ENCODE measurements around the gene MGAT4C.

MGAT4C gene

DNA sequence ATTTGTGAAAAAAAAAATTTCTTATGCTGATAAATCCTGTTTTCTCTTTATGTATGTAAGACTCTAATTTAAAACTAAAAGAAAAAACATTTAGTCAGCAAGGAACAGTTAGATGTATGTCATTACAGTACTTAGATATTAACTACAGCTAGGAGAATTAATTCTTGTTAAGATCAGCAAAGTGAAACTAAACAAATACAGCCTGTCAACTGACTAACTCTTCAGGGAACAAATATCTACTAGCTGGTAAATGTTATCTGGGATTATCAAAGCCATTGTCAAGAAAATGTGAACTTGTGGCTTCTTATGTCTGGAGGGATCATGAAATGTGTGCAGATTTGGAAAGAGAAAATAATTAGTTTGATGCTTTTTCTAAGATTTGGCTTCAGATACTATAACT lies 27.5 kb downstream of the MGAT4C start:
- no peak for DNase-seq (ENCODE audit: low read depth)

GRCh38 chr12:86226481-86226880 lies 29.7 kb downstream of the MGAT4C start:
- DNase-seq (ENCODE audit: low read depth) = no peak

GRCh38 chr12:86216591-86216990 lies 39.6 kb downstream of the MGAT4C start:
- no peak for DNase-seq (ENCODE audit: low read depth)

- no peak for DNase-seq (ENCODE audit: low read depth)
Observed at GRCh38 chr12:86213012-86213411, 43.2 kb downstream of the MGAT4C start.

- DNase-seq (ENCODE audit: low read depth) = no peak
Observed at GRCh38 chr12:86198696-86199444, 57.3 kb downstream of the MGAT4C start.

DNA sequence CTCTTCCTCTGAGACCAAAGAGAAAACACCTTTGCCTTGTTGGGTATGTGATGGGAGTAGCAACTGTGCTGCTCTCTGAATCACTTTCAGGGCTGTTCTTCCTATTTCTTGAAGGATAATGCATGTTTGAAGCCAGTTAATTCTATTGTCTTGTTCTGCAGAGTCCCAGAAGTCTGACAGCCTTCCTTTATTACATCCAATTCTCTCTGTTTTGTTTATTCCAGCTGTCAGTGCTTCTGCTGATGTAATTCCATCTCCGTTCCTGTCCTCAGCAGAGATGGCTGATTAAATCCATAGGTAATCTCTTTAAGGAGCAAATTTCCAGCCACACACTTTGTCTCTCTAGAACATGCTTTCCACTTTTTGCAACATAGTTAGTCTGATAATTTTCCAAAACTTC lies 59.7 kb downstream of the MGAT4C start:
- no peak for DNase-seq (ENCODE audit: low read depth)

- DNase-seq (ENCODE audit: low read depth) = no peak
Observed at GRCh38 chr12:86194721-86195120, 61.5 kb downstream of the MGAT4C start.

GRCh38 chr12:86193931-86194330 lies 62.3 kb downstream of the MGAT4C start:
- no peak for DNase-seq (ENCODE audit: low read depth)

- no peak for DNase-seq (ENCODE audit: low read depth)
Observed at GRCh38 chr12:86188226-86188625, 68.0 kb downstream of the MGAT4C start.

DNA sequence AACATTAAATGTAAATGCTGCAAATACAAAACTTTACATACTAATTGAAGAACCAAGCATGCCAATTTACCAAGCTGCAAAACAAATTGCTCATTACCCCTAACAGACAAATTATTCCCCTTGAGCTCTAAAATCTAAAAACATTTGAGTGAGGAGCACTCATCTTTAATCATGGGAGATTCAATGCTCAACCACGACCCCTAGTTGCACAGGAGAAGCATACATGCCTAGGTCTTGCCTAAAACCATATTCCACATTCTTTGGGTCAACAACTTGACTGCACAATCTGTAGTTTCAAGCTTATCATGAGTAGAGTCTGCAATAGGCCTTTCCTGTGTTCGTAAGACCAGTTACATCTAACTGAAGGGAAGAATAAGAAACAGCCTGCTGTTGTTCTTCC lies 69.7 kb downstream of the MGAT4C start:
- no peak for DNase-seq (ENCODE audit: low read depth)

GRCh38 chr12:86179855-86180254 lies 76.3 kb downstream of the MGAT4C start:
- no peak for DNase-seq (ENCODE audit: low read depth)

GRCh38 chr12:86174188-86174587 lies 82.0 kb downstream of the MGAT4C start:
- DNase-seq (ENCODE audit: low read depth) = no peak

- DNase-seq (ENCODE audit: low read depth) = no peak
Observed at GRCh38 chr12:86172913-86173443, 83.2 kb downstream of the MGAT4C start.

DNA sequence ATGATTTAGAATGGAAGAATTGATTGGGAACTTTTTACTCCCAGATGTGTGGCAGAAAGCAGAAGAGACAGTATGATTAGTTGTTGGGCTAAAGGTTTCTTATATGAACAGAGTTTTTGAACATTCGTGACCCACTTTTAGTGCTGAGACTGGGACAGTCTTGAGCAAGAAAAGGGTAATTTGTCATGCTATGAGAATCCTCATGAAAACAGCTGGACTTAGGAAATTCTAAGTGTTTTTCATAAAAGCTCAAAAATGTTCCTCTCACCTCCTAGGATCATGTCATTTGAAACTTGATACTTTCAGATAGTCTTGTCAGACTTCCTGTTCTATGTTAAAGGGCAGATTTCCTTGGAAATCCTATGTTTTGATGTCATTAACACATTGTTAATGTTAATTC lies 86.1 kb downstream of the MGAT4C start:
- DNase-seq (ENCODE audit: low read depth) = no peak

GRCh38 chr12:86158956-86159355 lies 97.2 kb downstream of the MGAT4C start:
- no peak for DNase-seq (ENCODE audit: low read depth)

- DNase-seq (ENCODE audit: low read depth) = no peak
Observed at GRCh38 chr12:86154620-86155019, 101.6 kb downstream of the MGAT4C start.

DNA sequence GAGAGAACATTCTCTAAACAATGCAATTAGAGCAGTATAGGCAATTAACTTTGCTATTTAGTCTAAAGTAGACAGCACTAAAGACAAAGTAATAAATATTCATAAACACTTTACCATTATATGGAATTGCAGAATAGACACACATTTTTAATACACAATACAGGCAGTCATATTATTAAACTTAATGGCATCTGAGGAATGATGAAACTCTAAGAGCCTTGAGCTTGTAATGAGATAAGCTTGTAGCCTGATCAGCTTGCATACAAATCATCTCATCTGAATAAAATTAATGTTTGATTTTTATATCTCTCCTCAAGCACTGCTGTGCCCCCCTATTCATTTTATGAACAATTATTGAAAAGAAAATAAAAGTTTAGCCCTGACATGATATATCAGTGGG lies 107.6 kb downstream of the MGAT4C start:
- no peak for DNase-seq (ENCODE audit: low read depth)

DNA sequence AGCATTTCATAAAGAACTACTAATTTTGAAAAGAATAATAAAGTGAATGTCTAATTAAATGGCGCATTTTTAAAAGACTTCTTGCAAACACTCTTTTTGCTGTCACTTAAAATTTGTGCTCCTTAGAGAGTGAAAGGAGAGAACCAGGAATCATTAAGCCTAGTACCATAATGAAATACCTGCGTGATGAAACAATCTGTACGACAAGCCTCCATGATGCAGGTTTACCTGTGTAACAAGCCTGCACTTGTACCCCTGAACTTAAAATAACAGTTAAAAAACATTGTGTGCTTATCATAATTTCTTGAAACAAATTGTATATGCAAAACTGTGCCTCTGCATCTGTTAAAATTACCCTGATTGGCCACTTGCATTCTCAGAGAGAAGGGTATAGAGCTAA lies 108.1 kb downstream of the MGAT4C start:
- no peak for DNase-seq (ENCODE audit: low read depth)

DNA sequence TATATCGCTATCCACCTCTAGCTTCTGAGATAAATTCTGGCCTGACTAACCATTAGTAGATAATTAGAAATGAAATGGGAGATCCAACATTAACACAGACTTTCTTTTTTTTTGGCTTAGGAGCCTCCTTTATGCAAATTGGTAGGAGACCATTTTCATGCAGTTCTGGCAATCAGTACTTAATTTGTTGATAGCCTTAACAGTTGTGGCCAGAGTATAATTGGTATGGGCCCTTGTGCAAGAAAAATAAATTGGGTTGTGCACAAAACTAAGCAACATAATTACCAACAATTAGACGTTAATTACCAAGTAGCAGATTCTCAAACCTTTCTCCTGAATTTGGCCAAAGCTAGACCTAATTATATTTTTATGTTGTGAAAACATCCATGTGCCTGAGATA lies 111.0 kb downstream of the MGAT4C start:
- no peak for DNase-seq (ENCODE audit: low read depth)

- no peak for DNase-seq (ENCODE audit: low read depth)
Observed at GRCh38 chr12:86143162-86143561, 113.0 kb downstream of the MGAT4C start.

DNA sequence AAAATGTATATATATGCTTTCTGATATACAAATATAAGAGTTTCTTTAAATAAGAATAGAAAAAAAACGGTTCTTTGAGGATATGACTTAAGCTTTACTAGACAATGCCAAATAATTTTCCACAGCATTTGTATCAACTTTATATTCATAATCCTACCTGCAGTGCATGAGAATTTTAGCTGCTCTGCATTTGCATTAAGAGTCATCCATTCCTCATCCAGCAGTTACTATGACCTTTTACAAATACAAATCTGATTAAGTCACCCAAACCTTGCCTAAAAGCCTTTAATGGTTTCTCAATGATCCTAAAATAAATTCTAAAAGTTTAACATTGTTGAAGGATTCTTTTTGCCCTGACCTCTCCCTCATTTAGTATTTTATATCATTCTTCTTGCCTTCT lies 116.5 kb downstream of the MGAT4C start:
- DNase-seq (ENCODE audit: low read depth) = no peak

- DNase-seq (ENCODE audit: low read depth) = no peak
Observed at GRCh38 chr12:86138770-86139169, 117.4 kb downstream of the MGAT4C start.

DNA sequence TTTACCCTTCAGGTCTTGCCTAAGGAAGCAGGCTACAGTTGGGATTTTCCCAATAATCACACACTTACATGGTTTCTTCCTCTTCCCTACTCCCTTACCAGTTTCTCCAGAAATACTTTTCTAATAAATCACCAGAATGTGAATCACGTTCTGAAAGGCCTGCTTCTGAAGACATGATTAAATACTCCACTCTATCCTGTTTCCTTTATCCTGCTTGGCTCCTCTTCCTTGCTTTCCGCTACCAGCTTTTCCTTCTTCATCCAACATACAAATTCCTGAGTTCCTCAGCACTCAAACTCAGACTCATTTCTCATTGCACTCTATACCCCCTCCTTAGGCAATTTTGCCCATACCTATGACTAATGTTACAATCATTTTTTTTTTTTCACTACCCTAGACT lies 118.3 kb downstream of the MGAT4C start:
- DNase-seq (ENCODE audit: low read depth) = no peak

DNA sequence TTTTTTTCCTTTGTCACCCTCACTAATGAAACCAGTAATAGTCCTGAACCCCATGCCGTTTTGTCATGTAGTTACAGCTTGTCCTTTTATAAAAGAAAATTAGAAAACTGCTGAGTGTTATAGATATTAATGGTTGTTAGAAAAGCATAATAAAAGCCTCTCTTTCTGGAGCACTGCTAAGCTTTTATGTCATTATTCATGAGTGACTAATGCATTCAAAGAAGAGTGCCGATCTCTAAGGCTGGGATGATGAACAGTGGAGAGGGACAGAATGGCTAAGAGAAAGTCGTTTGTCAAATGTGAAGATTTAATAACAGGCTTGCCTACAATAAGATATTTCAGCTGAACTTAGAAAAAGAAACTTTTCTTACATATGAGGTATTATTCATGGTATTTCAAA lies 121.6 kb downstream of the MGAT4C start:
- no peak for DNase-seq (ENCODE audit: low read depth)

All from activated T-helper 9 cell treated with anti-CD3 and anti-CD28 coated beads, Interleukin-2, amount 50 U/mL, for 16 hours (primary cell).